ENCODE measurements around the gene DIRAS1.
A peak's percentile ranks its signal among the peaks of the same experiment; 100 is the strongest.

The DIRAS1 gene

GRCh38 chr19:2750808-2751437 lies 29.8 kb upstream of the DIRAS1 start:
- H3K4me3 ChIP-seq (ENCODE audit: low read depth, low read length) = no peak overlapping the region
- TF ChIP-seq CTCF (IDR thresholded peaks at IDR 0.05; ENCODE audit: low read depth, low read length) = no peak
- no peak for DNase-seq
- H3K4me1 ChIP-seq = no peaks in the 10 kb centered on the region
- H3K9me3 ChIP-seq = no peaks in the 10 kb centered on the region
- H3K36me3 ChIP-seq = peaks cover 25% of the 10 kb centered on the region
- H3K27me3 ChIP-seq = no peaks in the 10 kb centered on the region

GRCh38 chr19:2747349-2747748 lies 26.2 kb upstream of the DIRAS1 start:
- Histone ChIP-seq H3K4me1 (no peaks in the 10 kb centered on the region), H3K4me3 (ENCODE audit: low read depth, low read length) (no peak overlapping the region), H3K36me3 (no peaks in the 10 kb centered on the region), H3K27me3 (no peaks in the 10 kb centered on the region; the same call in 1 of the 2 replicates), H3K9me3 (no peaks in the 10 kb centered on the region)
- TF ChIP-seq CTCF (IDR thresholded peaks at IDR 0.05; ENCODE audit: low read depth, low read length) = no peak
- no peak for DNase-seq

GRCh38 chr19:2744113-2744512 lies 22.9 kb upstream of the DIRAS1 start:
- Histone ChIP-seq H3K4me1 (no peaks in the 10 kb centered on the region), H3K27me3 (no peaks in the 10 kb centered on the region; the same call in 1 of the 2 replicates), H3K36me3 (no peaks in the 10 kb centered on the region), H3K9me3 (no peaks in the 10 kb centered on the region), H3K4me3 (ENCODE audit: low read depth, low read length) (no peak overlapping the region)
- TF ChIP-seq CTCF (IDR thresholded peaks at IDR 0.05; ENCODE audit: low read depth, low read length) = no peak
- DNase-seq = no peak

GRCh38 chr19:2743099-2743498 lies 21.9 kb upstream of the DIRAS1 start:
- no peak for TF ChIP-seq CTCF (IDR thresholded peaks at IDR 0.05; ENCODE audit: low read depth, low read length)
- H3K27me3 ChIP-seq = no peaks in the 10 kb centered on the region; the same call in 1 of the 2 replicates
- no peak overlapping the region for H3K4me3 ChIP-seq (ENCODE audit: low read depth, low read length)
- no peak for DNase-seq
- no peaks in the 10 kb centered on the region for H3K36me3 ChIP-seq
- no peaks in the 10 kb centered on the region for H3K4me1 ChIP-seq
- H3K9me3 ChIP-seq = no peaks in the 10 kb centered on the region

GRCh38 chr19:2740314-2740656 lies 19.1 kb upstream of the DIRAS1 start:
- TF ChIP-seq CTCF (IDR thresholded peaks at IDR 0.05; ENCODE audit: low read depth, low read length) = no peak
- Histone ChIP-seq H3K9me3 (no peaks in the 10 kb centered on the region), H3K27me3 (no peaks in the 10 kb centered on the region; the same call in 1 of the 2 replicates), H3K4me3 (ENCODE audit: low read depth, low read length) (peak overlapping the region; percentile 93), H3K4me1 (no peaks in the 10 kb centered on the region), H3K36me3 (peaks cover 19% of the 10 kb centered on the region)
- DNase-seq = no peak

GRCh38 chr19:2739602-2740313 lies 18.6 kb upstream of the DIRAS1 start, which contains the start of gene SLC39A3:
Gene SLC39A3 (minus strand): TSS chr19:2740017. CDS start chr19:2737257, 2,760 bp downstream.
- H3K9me3 ChIP-seq = no peaks in the 10 kb centered on the region
- peak within 1 kb of the TSS; percentile 93 for H3K4me3 ChIP-seq (ENCODE audit: low read depth, low read length)
- no peak for TF ChIP-seq CTCF (IDR thresholded peaks at IDR 0.05; ENCODE audit: low read depth, low read length)
- H3K27me3 ChIP-seq = no peaks in the 10 kb centered on the region; the same call in 1 of the 2 replicates
- peak; percentile 99 for DNase-seq
- no peaks in the 10 kb centered on the region for H3K4me1 ChIP-seq
- H3K36me3 ChIP-seq = peaks cover 24% of the 10 kb centered on the region

All from BE2C (cell line).